SK-N-SH treated with all-trans-retinoic acid at 6 μM for 48 hours (cell line): ENCODE data around the gene NUCB1.

Experiments
- ARNTL ChIP-seq: fragments of 450-650 bp; formaldehyde crosslinking; IDR thresholded peaks from 2 replicates; pipeline ENCODE4 v1.5.0; 2020; ENCODE audit warnings: low read depth, mild to moderate bottlenecking, moderate library complexity, borderline replicate concordance
- GLIS3 ChIP-seq: fragments of 250-450 bp; sonication (Bioruptor Pico); IDR thresholded peaks from 2 replicates; pipeline ENCODE4 v1.5.0; 2020; ENCODE audit warnings: mild to moderate bottlenecking, moderate library complexity
- ISL1 ChIP-seq: fragments of 250-450 bp; sonication (Bioruptor Pico); IDR thresholded peaks from 2 replicates; pipeline ENCODE4 v2.1.2; 2022; ENCODE audit warnings: mild to moderate bottlenecking, moderate library complexity
- PPARA ChIP-seq: fragments of 250-450 bp; sonication (Bioruptor Pico); IDR thresholded peaks from 2 replicates; pipeline ENCODE4 v1.5.0; 2020; ENCODE audit warnings: mild to moderate bottlenecking, borderline replicate concordance
- ZFP3 ChIP-seq: fragments of 250-450 bp; sonication (Bioruptor Pico); IDR thresholded peaks from 2 replicates; pipeline ENCODE4 v1.5.0; 2020; ENCODE audit warnings: mild to moderate bottlenecking, moderate library complexity
- TF ChIP-seq, protein P1 (sequence below): fragments of 250-450 bp; sonication (Bioruptor Pico); IDR thresholded peaks from 2 replicates; pipeline ENCODE4 v1.5.0; 2020; ENCODE audit warnings: mild to moderate bottlenecking, moderate library complexity
- TF ChIP-seq, protein P2 (sequence below): fragments of 250-450 bp; sonication (Bioruptor Pico); IDR thresholded peaks from 2 replicates; pipeline ENCODE4 v1.8.0; 2021; ENCODE audit warnings: low read depth, mild to moderate bottlenecking, moderate library complexity, borderline replicate concordance
- TF ChIP-seq, protein P3 (sequence below): fragments of 250-450 bp; sonication (Bioruptor Pico); IDR thresholded peaks from 2 replicates; pipeline ENCODE4 v1.5.1; 2020; ENCODE audit warnings: low read depth, mild to moderate bottlenecking, moderate library complexity

DNA sequence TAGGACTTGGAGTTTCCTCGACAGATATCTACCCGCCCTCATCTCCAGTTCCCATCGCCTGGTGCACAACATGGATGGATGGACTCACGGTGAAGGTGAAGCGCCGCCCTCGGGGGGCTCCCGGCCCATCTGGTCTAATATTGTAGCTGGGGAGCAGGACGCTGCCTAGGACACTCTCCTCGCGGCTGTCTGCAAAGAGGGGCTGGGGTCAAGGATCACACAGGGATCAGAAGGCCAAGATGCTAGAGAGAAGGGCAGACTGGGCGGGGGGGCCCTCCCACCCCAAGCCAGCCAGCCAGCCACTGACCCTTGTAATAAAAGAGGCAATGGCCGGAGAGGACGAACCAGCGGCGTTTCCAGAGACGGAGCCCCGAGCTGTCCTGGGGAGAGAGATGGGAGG is 38.8 kb upstream of the NUCB1 start:
- TF ChIP-seq, protein P1, sequence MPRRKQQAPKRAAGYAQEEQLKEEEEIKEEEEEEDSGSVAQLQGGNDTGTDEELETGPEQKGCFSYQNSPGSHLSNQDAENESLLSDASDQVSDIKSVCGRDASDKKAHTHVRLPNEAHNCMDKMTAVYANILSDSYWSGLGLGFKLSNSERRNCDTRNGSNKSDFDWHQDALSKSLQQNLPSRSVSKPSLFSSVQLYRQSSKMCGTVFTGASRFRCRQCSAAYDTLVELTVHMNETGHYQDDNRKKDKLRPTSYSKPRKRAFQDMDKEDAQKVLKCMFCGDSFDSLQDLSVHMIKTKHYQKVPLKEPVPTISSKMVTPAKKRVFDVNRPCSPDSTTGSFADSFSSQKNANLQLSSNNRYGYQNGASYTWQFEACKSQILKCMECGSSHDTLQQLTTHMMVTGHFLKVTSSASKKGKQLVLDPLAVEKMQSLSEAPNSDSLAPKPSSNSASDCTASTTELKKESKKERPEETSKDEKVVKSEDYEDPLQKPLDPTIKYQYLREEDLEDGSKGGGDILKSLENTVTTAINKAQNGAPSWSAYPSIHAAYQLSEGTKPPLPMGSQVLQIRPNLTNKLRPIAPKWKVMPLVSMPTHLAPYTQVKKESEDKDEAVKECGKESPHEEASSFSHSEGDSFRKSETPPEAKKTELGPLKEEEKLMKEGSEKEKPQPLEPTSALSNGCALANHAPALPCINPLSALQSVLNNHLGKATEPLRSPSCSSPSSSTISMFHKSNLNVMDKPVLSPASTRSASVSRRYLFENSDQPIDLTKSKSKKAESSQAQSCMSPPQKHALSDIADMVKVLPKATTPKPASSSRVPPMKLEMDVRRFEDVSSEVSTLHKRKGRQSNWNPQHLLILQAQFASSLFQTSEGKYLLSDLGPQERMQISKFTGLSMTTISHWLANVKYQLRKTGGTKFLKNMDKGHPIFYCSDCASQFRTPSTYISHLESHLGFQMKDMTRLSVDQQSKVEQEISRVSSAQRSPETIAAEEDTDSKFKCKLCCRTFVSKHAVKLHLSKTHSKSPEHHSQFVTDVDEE (CRISPR knock-in tag): no peak
- TF ChIP-seq, protein P2, sequence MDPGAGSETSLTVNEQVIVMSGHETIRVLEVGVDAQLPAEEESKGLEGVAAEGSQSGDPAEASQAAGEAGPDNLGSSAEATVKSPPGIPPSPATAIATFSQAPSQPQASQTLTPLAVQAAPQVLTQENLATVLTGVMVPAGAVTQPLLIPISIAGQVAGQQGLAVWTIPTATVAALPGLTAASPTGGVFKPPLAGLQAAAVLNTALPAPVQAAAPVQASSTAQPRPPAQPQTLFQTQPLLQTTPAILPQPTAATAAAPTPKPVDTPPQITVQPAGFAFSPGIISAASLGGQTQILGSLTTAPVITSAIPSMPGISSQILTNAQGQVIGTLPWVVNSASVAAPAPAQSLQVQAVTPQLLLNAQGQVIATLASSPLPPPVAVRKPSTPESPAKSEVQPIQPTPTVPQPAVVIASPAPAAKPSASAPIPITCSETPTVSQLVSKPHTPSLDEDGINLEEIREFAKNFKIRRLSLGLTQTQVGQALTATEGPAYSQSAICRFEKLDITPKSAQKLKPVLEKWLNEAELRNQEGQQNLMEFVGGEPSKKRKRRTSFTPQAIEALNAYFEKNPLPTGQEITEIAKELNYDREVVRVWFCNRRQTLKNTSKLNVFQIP: no peak
- TF ChIP-seq, protein P3, sequence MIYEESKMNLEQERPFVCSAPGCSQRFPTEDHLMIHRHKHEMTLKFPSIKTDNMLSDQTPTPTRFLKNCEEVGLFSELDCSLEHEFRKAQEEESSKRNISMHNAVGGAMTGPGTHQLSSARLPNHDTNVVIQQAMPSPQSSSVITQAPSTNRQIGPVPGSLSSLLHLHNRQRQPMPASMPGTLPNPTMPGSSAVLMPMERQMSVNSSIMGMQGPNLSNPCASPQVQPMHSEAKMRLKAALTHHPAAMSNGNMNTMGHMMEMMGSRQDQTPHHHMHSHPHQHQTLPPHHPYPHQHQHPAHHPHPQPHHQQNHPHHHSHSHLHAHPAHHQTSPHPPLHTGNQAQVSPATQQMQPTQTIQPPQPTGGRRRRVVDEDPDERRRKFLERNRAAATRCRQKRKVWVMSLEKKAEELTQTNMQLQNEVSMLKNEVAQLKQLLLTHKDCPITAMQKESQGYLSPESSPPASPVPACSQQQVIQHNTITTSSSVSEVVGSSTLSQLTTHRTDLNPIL: no peak
- TF ChIP-seq ARNTL (no peak), PPARA (no peak), ZFP3 (no peak), ISL1 (CRISPR knock-in tag) (no peak), GLIS3 (CRISPR knock-in tag) (no peak)
